NCI-H146 (cell line): ENCODE measurements around the gene NCAPD2.
"Not testable (repeated sequence)": the region's sequence is repeated elsewhere in the genome, so short reads cannot be mapped to it uniquely, and the experiment has no call there.

Experiments used
- DNase-seq: peaks from one replicate; lab custom pipeline; 2025; lab: John Stamatoyannopoulos, UW

The NCAPD2 gene

GRCh38 chr12:6550294-6551062 is 56.6 kb downstream of the NCAPD2 start:
- no peak for DNase-seq

DNA sequence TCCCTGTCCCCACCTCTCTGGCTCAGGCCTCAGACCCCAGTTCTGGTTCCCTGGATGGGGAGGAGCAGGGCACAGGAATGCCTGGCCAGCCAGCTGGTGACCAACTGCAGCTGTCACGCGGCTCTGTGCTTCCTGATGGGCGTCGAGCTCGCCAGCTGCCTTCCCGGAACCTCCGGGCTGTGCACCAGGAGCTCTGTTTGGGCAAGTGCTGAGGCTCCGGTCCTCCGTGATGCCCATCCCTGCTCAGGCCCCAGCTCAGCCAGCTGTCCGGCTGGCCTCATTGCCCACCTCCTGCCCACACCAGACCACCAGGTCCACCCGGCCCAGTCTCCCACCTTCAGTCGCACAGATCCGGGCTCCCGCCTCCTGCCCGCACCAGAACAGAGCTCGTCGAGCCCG is 57.2 kb downstream of the NCAPD2 start:
- DNase-seq: no peak

DNA sequence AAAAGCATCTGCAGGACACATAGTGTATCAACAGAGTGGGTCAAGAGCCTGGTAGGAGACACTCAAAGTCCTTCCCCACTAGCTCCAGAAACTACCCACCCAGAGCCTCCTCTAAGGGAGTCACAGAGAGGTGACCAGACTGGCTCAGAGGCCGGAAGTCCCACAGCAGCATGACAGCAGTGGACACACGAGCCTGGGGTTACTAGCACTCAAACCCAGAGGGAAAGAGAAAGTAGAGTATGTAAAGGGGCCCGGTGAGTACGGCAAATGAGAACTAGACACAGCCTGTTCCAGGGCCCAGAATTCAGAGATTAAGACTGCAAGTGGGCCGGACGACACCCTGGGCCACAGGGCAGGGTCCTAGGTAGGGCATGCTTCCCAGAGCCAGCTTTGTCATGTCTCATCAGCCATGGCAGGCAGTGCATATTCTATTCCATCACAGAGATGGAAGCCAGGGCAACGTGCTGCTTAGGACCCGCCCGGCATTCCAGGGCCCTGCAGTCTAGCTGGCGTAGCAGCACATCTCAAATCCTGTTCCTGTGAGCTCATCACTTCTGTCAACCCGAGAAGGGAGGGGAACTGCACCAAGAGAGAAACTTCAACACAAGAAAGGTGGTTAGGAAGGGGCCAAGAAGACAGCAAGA is 57.7 kb downstream of the NCAPD2 start:
- DNase-seq: no peak

DNA sequence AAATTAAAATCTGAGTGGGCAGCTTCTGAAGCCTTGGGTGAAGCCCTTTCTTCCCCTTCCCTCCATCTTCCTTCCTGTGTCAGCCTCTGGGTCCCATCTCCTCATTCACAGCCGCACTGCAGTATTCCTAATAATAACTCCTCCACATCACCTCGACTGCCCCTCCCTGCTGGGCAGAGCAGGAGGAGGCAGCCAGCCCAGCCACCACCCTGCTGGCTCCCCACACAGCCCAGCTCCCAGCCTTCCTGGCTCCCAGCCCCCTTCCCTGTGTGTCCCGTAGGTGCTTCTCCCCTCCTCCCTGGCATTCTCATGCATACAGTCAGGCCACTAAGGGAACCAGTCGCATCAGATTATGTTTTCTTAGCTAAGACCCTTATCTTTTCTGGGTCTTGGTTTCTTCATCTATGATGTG is 58.2 kb downstream of the NCAPD2 start:
- no peak for DNase-seq

DNA sequence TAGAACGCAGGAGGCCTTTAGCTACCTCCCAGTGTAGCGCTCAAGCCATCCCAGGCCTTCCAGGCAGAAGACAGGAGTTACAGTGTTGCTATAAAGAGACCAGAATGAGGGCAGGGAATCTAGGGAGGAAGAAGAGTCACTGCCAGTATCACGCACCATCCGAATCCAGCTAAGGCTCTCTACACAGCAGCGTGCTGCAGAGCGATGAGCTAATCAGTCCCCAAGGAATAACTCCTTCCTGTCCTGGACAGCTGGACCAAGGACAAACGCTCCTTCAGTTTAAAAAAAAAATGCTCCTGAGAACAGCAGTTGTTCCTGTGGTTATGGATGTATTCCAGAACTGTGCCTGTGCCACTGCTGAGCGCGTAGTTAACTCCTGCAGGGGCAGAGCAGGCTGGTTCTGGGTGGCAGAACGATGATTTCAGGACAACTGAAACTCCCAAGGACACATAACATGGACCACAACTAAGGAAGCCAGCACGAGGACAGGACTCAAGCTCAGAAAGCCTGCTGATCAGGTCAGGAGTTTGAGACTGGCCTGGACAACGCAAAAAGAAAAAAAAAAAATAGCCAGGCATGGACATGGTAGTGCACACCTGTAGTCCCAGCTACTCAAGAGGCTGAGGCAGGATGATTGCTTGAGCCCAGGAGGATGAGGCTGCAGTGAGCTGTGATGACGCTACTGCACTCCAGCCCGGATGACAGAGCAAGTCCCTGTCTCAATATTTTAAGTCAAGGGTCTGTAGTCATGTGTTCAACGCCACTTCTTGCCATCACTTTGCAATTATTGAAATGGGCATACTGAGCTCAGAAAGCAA is 59.4 kb downstream of the NCAPD2 start:
- no peak for DNase-seq

- peak; percentile 54 for DNase-seq
Observed at GRCh38 chr12:6554168-6555017, 60.5 kb downstream of the NCAPD2 start.

DNA sequence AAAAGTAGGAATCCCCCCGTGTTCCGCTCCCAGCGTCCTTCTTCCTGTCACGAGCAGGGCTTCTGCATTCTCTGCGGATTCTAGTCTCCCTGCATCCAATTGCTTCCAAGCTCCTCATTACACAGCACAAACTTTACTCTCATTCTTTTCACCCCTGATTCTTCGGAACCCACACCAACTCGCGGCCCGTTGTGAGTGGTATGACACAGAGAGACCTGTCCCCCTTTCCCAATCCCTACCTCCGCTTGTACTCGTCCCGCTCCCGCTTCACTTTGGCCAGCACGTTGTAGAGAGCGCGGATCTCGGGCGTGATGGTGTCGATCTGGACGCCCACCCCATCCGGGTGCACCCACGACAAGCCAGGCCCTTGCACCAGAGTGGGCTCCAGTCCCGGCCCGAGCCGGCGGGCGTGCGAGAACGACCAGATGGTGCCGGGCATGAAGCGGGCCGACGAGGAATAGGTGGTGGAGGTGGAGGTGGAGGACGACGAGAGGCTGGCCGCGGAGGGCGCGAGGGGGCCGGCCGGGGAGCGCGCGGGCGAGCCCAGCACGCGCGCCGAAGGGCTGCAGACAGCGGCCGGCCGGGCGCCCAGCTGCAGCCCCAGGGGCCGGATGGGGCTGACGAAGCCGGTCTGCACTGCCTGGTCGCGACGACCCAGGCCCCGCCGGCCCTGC is 61.3 kb downstream of the NCAPD2 start:
- DNase-seq: no peak

DNA sequence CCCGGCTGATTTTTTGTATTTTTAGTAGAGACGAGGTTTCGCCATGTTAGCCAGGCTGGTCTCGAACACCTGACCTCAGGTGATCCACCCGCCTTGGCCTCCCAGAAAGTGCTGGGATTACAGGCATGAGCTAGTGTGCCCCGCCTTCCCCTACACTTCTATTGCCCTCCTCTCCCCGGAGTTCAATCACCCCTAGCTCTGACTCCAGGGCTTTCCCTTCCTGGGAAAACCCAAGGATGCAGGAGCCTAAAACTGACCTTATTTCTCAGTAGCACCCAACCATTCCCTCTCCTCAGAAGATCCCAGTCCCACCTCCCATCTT is 62.6 kb downstream of the NCAPD2 start:
- DNase-seq: not testable (repeated sequence)

DNA sequence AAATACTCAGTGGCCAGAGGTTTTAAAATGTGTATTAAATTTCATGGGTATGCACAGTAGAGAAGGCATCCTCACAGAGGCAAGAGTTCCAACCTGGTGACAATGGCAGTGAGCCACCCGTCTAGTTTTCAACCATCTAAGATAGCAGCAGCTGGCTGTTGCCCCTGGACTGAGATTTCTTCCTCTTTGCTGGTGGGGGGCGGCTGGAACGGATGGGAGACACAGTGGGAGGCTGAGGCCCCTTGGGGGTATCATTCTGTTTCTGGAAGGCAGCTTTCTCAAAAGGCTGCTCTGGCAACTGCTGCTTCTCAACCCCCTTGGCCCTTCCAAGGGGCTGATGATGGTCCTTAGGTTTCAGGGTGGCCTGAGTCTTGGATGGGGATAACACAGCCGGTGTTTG is 63.0 kb downstream of the NCAPD2 start:
- DNase-seq: no peak

DNA sequence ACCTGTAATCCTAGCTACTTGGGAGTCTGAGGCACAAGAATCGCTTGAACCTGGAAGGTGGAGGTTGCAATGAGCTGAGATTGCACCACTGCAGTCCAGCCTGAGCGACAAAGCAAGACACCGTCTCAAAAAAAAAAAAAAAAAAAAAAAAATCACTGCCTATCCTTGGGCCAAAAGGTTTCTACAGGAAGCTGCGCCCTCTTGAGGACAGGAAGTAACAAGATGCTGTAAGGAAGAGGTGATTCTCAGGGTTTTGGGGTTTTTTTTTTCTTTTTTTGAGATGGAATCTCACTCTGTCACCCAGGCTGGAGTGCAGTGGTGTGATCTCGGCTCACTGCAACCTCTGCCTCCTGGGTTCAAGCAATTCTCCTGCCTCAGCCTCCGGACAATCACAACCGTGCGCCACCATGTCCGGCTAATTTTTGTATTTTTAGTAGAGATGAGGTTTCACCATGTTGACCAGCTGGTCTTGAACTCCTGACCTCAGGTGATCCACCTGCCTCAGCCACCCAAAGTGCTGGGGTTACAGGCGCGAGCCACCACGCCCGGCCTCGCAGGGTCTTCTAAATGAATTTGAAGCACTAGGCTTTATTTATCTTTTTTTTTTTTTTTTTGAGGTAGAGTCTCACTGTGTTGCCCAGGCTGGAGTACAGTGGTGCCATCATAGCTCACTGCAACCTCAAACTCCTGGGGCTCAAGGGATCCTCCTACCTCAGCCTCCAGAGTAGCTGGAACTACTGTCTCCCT is 64.3 kb downstream of the NCAPD2 start:
- DNase-seq: peak; percentile 58

- DNase-seq: no peak
Observed at GRCh38 chr12:6559500-6559899, 65.6 kb downstream of the NCAPD2 start.

DNA sequence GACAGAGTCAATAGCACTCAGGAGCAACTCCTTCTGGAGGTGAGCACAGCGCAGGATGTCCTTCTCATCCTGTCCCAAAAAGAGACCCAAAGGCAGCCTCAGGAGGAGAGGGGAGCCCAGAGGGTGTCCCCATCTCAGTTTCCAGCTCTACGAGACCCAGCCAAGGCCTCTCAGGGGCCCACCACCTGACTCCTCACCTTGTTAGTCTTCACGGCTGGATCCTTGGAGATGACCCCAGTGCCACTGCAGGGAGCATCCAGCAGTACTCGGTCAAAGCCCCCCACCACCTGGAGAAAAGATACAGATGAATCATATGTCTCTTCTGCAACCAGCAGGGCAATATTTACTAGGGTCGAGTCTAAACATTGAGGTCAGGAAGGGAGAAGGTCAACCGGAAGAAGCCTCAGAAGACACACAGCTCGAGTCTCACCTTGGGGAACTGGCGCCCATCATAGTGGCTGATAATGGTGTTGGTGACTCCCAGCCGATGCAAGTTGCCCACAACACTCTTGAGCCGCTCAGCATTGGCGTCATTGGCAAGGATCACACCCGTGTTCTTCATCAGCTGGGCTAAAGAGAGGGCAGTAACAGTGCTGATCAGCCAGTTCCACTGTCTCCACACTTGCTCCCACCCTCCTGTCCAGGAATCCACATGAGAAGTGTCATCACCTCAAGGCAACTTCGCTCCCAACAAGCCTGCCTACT is 66.8 kb downstream of the NCAPD2 start:
- DNase-seq: no peak

DNA sequence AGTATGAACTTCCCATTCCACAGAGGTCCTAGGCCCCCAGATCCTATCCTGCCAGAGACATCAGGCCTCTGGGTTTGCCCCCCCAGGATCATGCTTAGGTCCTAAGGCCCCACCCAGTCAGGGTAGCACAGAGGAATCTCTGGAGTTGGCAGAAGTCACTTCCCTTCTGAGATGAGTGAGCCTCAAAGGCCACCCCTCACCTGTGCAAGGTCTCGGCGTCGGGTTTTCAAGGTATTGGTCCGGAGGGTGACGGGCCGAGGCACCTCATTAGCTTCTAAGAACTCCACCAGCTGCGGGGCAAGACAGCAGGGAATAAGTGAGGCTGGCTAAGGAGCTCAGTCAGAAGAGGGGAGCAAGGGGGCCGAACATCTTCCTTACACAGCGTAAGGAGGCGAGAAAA is 69.0 kb downstream of the NCAPD2 start:
- DNase-seq: no peak

GRCh38 chr12:6563448-6564050 is 69.6 kb downstream of the NCAPD2 start:
- DNase-seq: peak; percentile 55

- peak; percentile 20 for DNase-seq
Observed at GRCh38 chr12:6567112-6567670, 73.3 kb downstream of the NCAPD2 start.

DNA sequence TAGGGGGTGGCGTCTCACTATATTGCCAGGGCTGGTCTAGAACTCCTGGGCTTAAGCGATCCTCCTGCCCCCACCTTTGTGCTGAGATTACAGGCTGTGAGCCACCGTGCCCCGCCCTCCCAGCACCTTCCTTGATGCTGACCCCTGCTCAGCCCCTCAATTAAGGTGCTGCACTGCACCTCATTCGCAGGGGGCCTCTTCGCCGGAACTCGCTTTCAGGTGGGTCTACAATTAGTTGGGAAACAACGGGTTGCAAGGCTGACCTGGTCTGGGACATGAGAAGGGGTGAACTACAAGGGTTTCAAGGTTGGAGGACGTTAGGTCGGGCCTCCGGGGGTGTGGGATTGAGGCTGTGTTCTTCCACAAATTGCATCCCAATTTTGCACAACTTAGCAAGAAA is 75.4 kb downstream of the NCAPD2 start:
- DNase-seq: no peak

DNA sequence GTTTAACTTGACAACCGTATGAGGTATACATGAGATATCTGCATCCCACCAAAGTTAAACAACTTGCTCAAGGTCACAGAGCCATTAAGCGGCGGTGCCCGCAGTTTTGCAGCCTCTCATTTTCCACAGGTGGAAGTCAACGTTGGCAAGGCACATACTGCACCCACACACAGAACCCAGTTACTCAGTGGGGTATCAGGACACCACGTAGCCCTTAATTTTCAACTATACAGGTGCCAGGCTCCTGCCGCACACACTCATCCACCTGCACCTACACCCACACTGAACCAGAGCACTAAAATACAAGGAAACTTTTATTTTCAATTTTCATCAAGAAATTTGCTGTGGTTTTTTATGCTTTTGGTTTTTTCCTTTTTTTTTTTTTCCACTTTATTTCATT is 75.9 kb downstream of the NCAPD2 start:
- no peak for DNase-seq

DNA sequence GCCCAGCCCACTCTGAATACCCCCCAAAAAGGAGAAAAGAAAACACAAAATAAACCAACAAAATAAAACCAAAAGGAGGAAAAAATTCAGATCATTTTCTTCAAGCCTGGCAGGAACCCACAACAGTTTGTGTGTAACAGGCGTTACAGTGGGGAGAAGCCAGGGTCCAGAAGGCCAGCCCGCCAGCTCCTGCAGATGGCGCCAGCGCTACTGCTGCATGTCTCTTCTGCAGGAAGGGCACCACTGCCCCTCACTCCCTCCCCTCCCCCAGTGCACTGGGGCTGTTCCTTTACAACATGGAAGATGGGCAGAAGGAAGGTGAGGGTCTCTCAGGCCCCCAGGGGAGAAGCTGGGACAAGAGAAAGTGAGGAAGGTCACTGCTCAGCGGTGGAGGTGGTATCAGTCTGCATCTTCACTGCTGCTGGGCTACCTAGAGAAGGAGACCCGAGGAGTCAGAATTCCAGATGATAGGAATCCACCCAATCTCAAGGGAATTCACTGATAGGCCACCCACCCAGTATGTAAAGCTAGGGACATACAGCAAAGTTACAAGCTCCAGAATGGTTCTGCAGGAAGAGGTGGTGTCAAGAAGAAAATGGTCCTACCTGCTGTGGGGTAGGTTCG is 76.5 kb downstream of the NCAPD2 start:
- peak; percentile 64 for DNase-seq

DNA sequence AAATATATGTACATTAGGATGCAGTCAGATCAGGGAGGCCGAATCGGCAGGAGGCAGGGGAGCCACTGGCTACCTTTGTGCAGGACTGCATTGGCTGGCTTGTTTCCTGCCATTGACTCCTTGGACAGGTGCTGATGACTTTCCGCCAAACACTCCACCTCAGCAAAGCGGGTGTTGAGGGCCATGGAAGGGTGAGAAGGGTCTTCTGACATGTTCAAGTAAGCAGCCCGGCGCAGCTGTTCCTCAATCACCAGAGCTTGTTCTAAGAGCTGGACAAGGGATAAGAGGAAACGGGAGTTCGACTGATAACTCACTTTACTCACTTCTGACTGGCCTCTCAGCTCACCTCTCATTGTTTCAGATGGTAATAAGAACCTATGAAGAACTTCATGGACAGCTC is 79.1 kb downstream of the NCAPD2 start:
- DNase-seq: no peak
